H9 (cell line): Measurements from ENCODE around the gene SLC49A4. TPM values are rescaled to one million over a fixed set of nuclear protein-coding genes. Genes with fewer than 3 reads are reported as not detected.

ENCODE experiments used
- DNase-seq: peaks from one replicate; pipeline ENCODE4 v3.0.0-alpha.2; 2017
- H2AFZ ChIP-seq: one replicate; pipeline ENCODE4 v1.6.1; 2013; ENCODE audit warnings: mild to moderate bottlenecking, low read length, control low read depth, moderate library complexity
- H2AK5ac ChIP-seq: 2 replicates; pipeline ENCODE4 v1.6.1; 2013; ENCODE audit warnings: low read length, control low read depth, mixed read lengths; ENCODE audit not compliant: insufficient read length
- H2BK120ac ChIP-seq: one replicate; pipeline ENCODE4 v1.6.1; 2013; ENCODE audit warnings: low read depth, mild to moderate bottlenecking, low read length, control low read depth, inconsistent platforms; ENCODE audit not compliant: poor library complexity, severe bottlenecking
- H2BK12ac ChIP-seq: 2 replicates; pipeline ENCODE4 v1.6.1; 2013; ENCODE audit warnings: low read length, control low read depth, mixed read lengths, low read depth; ENCODE audit not compliant: insufficient read length
- H2BK15ac ChIP-seq: 2 replicates; pipeline ENCODE4 v1.6.1; 2013; ENCODE audit warnings: low read depth, low read length, control low read depth
- H2BK20ac ChIP-seq: one replicate; pipeline ENCODE4 v1.6.1; 2013; ENCODE audit warnings: low read depth, mild to moderate bottlenecking, low read length, control low read depth, inconsistent platforms; ENCODE audit not compliant: poor library complexity, severe bottlenecking
- H2BK5ac ChIP-seq: 2 replicates; pipeline ENCODE4 v1.6.1; 2013; ENCODE audit warnings: low read length, control low read depth, mixed read lengths; ENCODE audit not compliant: insufficient read length
- H3K14ac ChIP-seq: 2 replicates; pipeline ENCODE4 v1.6.1; 2013; ENCODE audit warnings: low read length, control low read depth; ENCODE audit not compliant: insufficient read depth
- H3K18ac ChIP-seq: 2 replicates; pipeline ENCODE4 v1.6.1; 2013; ENCODE audit warnings: low read depth, mild to moderate bottlenecking, mixed read lengths, low read length, control low read depth; ENCODE audit not compliant: insufficient read length
- H3K23ac ChIP-seq: 2 replicates; pipeline ENCODE4 v1.6.1; 2013; ENCODE audit warnings: low read length, control low read depth, mixed read lengths, low read depth; ENCODE audit not compliant: insufficient read length
- H3K23me2 ChIP-seq: 2 replicates; pipeline ENCODE4 v1.6.1; 2013; ENCODE audit warnings: low read depth, mild to moderate bottlenecking, mixed read lengths, low read length, control low read depth; ENCODE audit not compliant: insufficient read length, poor library complexity, severe bottlenecking
- H3K27ac ChIP-seq: 2 replicates; pipeline ENCODE4 v1.5.1; 2013; ENCODE audit warnings: low read length, control low read depth, mixed read lengths, low read depth; ENCODE audit not compliant: insufficient read length
- H3K27me3 ChIP-seq: 2 replicates; pipeline ENCODE4 v1.6.1; 2013; ENCODE audit warnings: low read length, control low read depth, inconsistent platforms; ENCODE audit not compliant: insufficient read depth
- H3K4ac ChIP-seq: 2 replicates; pipeline ENCODE4 v1.6.1; 2013; ENCODE audit warnings: low read depth, mild to moderate bottlenecking, control low read depth, inconsistent platforms, low read length, moderate library complexity
- H3K4me1 ChIP-seq: 2 replicates; pipeline ENCODE4 v1.6.1; 2013; ENCODE audit warnings: low read length, control low read depth, inconsistent platforms; ENCODE audit not compliant: insufficient read depth
- H3K4me2 ChIP-seq: 2 replicates; pipeline ENCODE4 v1.6.1; 2013; ENCODE audit warnings: low read length, control low read depth, mixed read lengths; ENCODE audit not compliant: insufficient read length, insufficient read depth
- H3K56ac ChIP-seq: 2 replicates; pipeline ENCODE4 v1.6.1; 2013; ENCODE audit warnings: low read depth, mild to moderate bottlenecking, mixed read lengths, low read length, control low read depth; ENCODE audit not compliant: insufficient read length
- H3K79me1 ChIP-seq: 2 replicates; pipeline ENCODE4 v1.6.1; 2013; ENCODE audit warnings: low read depth, mild to moderate bottlenecking, moderate library complexity, low read length, control low read depth, inconsistent platforms; ENCODE audit not compliant: insufficient read depth, poor library complexity, severe bottlenecking
- H3K79me2 ChIP-seq: 2 replicates; pipeline ENCODE4 v1.6.1; 2013; ENCODE audit warnings: low read length, control low read depth, inconsistent platforms; ENCODE audit not compliant: insufficient read depth
- H3K9ac ChIP-seq: 2 replicates; pipeline ENCODE4 v1.6.1; 2013; ENCODE audit warnings: low read length, control low read depth, mixed read lengths; ENCODE audit not compliant: insufficient read length; ENCODE audit errors: extremely low read depth
- H3K9me3 ChIP-seq: one replicate; pipeline ENCODE4 v1.6.1; 2013; ENCODE audit warnings: low read depth, low read length, inconsistent platforms; ENCODE audit not compliant: control insufficient read depth
- H3T11ph ChIP-seq: one replicate; pipeline ENCODE4 v1.6.1; 2013; ENCODE audit warnings: mild to moderate bottlenecking, low read length, control low read depth, inconsistent platforms
- H4K20me1 ChIP-seq: one replicate; pipeline ENCODE4 v1.6.1; 2013; ENCODE audit not compliant: control insufficient read depth, insufficient read length, insufficient read depth
- H4K5ac ChIP-seq: 2 replicates; pipeline ENCODE4 v1.6.1; 2013; ENCODE audit warnings: low read depth, mild to moderate bottlenecking, mixed read lengths, low read length, control low read depth; ENCODE audit not compliant: insufficient read length
- H4K8ac ChIP-seq: replicated peaks from 2 replicates; pipeline ENCODE4 v1.6.1; 2013; ENCODE audit warnings: low read length, control low read depth, mixed read lengths, low read depth; ENCODE audit not compliant: insufficient read length
- H4K91ac ChIP-seq: 2 replicates; pipeline ENCODE4 v1.6.1; 2013; ENCODE audit warnings: low read depth, mild to moderate bottlenecking, moderate library complexity, mixed read lengths, low read length, control low read depth; ENCODE audit not compliant: insufficient read length
- H3K27ac Mint-ChIP-seq, 3 experiments: 2 replicates in 2 of 3; 3 replicates in 1 of 3; pipeline ENCODE4 v1.8.0; 2020 to 2021; ENCODE audit warnings: mixed read lengths in 3 of 3, mild to moderate bottlenecking in 1 of 3, moderate library complexity in 1 of 3
- H3K27me3 Mint-ChIP-seq: 2 replicates; pipeline ENCODE4 v1.8.0; 2021; ENCODE audit warnings: low read depth, mild to moderate bottlenecking, moderate library complexity, mixed read lengths
- H3K36me3 Mint-ChIP-seq, 3 experiments: 2 replicates in 2 of 3; 3 replicates in 1 of 3; pipeline ENCODE4 v1.8.0; 2020 to 2021; ENCODE audit warnings: low read depth in 3 of 3, mixed read lengths in 3 of 3; ENCODE audit not compliant: insufficient read depth in 1 of 3
- H3K4me1 Mint-ChIP-seq, 2 experiments: 2 replicates each; pipeline ENCODE4 v1.8.0; 2020; ENCODE audit warnings: mixed read lengths in 2 of 2
- H3K4me3 Mint-ChIP-seq, 2 experiments: 2 replicates in 1 of 2; 3 replicates in 1 of 2; pipeline ENCODE4 v1.8.0; 2020 to 2021; ENCODE audit warnings: mild to moderate bottlenecking in 2 of 2, mixed read lengths in 2 of 2, moderate library complexity in 1 of 2
- H3K9me3 Mint-ChIP-seq, 2 experiments: 2 replicates in 1 of 2; 3 replicates in 1 of 2; pipeline ENCODE4 v1.8.0; 2020; ENCODE audit warnings: mild to moderate bottlenecking in 2 of 2, mixed read lengths in 2 of 2, moderate library complexity in 1 of 2
- WGBS: extraction: QIAGEN DNeasy Blood & Tissue Kit; methylation state at CpG from one replicate; pipeline ENCODE4 v1.1.7; 2013; ENCODE audit warnings: missing lambda C conversion rate, low lambda C conversion rate, mixed read lengths; ENCODE audit not compliant: insufficient read length; ENCODE audit errors: extremely low coverage; 5-methylcytosine and 5-hydroxymethylcytosine counted together
- total RNA-seq: library from RNA; stranded (reverse); gene quantifications from 2 replicates; pipeline ENCODE4 v1.2.1, GENCODE V29; 2021
- TF ChIP-seq, protein P1 (sequence below): fragments of 200-600 bp; sonication (generic); conservative IDR thresholded peaks from 3 replicates; pipeline ENCODE4 v1.8.0; 2021; ENCODE audit warnings: antibody characterized with exemption, mild to moderate bottlenecking

Gene SLC49A4
- total RNA-seq, 1 experiment from 2014 or later = 10.7 TPM

DNA sequence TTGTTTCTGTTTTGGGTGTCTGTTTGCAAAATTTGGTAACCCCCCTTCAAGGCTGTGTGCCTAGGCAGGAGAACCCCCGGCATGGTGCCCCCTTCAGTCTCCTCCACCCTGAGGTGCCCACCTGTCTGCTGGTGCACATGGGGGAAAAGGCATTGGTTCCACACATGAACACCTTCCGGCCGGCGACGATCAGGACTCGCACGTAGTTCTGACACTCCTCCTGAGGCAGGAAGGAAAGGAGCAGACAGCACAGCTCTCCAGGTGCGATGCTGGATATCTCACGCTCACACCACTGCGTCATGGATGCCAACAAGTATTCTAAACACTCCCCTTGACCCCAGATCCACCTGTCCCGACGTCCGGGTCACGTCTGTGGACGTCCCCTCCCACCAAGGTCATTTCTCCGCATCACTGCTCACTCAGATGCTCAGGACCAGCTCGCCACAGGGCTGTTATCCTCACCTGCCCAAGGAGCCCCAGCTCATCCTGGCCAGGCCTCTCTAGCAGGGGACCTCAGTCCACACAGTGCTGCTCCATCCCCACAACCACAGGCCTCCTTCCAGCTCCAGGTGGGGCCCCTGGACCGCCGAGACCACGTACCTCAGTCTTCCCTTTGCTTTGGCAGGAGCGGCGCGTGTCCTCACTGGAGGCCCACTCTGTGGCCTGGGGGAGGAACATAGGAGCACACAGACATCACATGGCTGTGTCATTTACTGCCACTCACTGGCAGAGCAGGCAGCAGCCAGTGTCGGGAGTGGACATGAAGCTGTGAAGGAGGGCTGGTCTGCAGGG lies 133.7 kb downstream of the SLC49A4 start:
- no peak overlapping the region for H3K23ac ChIP-seq

More for the DNA sequence above, 133.7 kb downstream of the SLC49A4 start:
- H2BK15ac ChIP-seq = no peak overlapping the region
- no peak overlapping the region for H4K91ac ChIP-seq
- H2AK5ac ChIP-seq = no peak overlapping the region
- Mint-ChIP-seq H3K27me3 (peaks cover 1% of the 10 kb centered on the region; the same call in 1 of the 2 replicates), H3K27ac (peak overlapping the region in 2 of 3 experiments; percentile 19 to 65; a peak in 1 of 7 replicates), H3K9me3 (no peaks in the 10 kb centered on the region), H3K36me3 (no peaks in the 10 kb centered on the region), H3K4me3 (no peak overlapping the region), H3K4me1 (no peaks in the 10 kb centered on the region)
- no peak overlapping the region for H3T11ph ChIP-seq
- H3K79me2 ChIP-seq = no peaks in the 10 kb centered on the region
- H3K14ac ChIP-seq = no peak overlapping the region
- H3K27me3 ChIP-seq = 0 out of 2 replicates have a peak, but pooled peaks cover 2% of the 10 kb centered on the region
- DNase-seq = no peak
- H3K79me1 ChIP-seq = no peaks in the 10 kb centered on the region
- H4K5ac ChIP-seq = no peak overlapping the region
- no peak overlapping the region for H3K4me2 ChIP-seq
- H3K4ac ChIP-seq = no peak overlapping the region
- H3K9me3 ChIP-seq = no peaks in the 10 kb centered on the region
- no peak overlapping the region for H2BK12ac ChIP-seq
- H3K4me1 ChIP-seq = no peaks in the 10 kb centered on the region
- no peak overlapping the region for H2BK20ac ChIP-seq
- H3K27ac ChIP-seq = no peak overlapping the region
- no peak overlapping the region for H2AFZ ChIP-seq
- no CpG with 5 or more reads among the region's 24 CpGs for WGBS
- no peaks in the 10 kb centered on the region for H4K20me1 ChIP-seq
- no peaks in the 10 kb centered on the region for H3K23me2 ChIP-seq
- H2BK5ac ChIP-seq = no peak overlapping the region
- H3K56ac ChIP-seq = no peak overlapping the region
- TF ChIP-seq, protein P1, sequence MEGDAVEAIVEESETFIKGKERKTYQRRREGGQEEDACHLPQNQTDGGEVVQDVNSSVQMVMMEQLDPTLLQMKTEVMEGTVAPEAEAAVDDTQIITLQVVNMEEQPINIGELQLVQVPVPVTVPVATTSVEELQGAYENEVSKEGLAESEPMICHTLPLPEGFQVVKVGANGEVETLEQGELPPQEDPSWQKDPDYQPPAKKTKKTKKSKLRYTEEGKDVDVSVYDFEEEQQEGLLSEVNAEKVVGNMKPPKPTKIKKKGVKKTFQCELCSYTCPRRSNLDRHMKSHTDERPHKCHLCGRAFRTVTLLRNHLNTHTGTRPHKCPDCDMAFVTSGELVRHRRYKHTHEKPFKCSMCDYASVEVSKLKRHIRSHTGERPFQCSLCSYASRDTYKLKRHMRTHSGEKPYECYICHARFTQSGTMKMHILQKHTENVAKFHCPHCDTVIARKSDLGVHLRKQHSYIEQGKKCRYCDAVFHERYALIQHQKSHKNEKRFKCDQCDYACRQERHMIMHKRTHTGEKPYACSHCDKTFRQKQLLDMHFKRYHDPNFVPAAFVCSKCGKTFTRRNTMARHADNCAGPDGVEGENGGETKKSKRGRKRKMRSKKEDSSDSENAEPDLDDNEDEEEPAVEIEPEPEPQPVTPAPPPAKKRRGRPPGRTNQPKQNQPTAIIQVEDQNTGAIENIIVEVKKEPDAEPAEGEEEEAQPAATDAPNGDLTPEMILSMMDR = no peak
- no peak overlapping the region for H2BK120ac ChIP-seq
- no peak overlapping the region for H4K8ac ChIP-seq
- H3K18ac ChIP-seq = no peak overlapping the region
- no peak overlapping the region for H3K9ac ChIP-seq
